GM12891 (cell line): ENCODE data around the gene ISG15.

Experiments used
- PAX5 ChIP-seq: IDR thresholded peaks from 2 replicates; pipeline ENCODE4 v1.6.1; 2011; ENCODE audit warnings: low read length, moderate library complexity, mild to moderate bottlenecking; ENCODE audit not compliant: insufficient read depth, severe bottlenecking
- POLR2A ChIP-seq: IDR thresholded peaks from 2 replicates; pipeline ENCODE4 v1.6.1; 2011; ENCODE audit warnings: low read depth, low read length, control low read depth
- POLR2AphosphoS5 ChIP-seq: IDR thresholded peaks from 2 replicates; pipeline ENCODE4 v1.6.1; 2011; ENCODE audit warnings: low read depth, low read length, control low read depth
- POU2F2 ChIP-seq: IDR thresholded peaks from 2 replicates; pipeline ENCODE4 v1.6.1; 2011; ENCODE audit warnings: low read depth, mild to moderate bottlenecking, control low read depth, low read length, moderate library complexity
- SPI1 ChIP-seq: IDR thresholded peaks from 2 replicates; pipeline ENCODE4 v1.6.1; 2011; ENCODE audit warnings: low read depth, low read length, control low read depth
- TAF1 ChIP-seq: IDR thresholded peaks from 2 replicates; pipeline ENCODE4 v1.6.1; 2011; ENCODE audit warnings: low read depth, low read length, control low read depth

DNA sequence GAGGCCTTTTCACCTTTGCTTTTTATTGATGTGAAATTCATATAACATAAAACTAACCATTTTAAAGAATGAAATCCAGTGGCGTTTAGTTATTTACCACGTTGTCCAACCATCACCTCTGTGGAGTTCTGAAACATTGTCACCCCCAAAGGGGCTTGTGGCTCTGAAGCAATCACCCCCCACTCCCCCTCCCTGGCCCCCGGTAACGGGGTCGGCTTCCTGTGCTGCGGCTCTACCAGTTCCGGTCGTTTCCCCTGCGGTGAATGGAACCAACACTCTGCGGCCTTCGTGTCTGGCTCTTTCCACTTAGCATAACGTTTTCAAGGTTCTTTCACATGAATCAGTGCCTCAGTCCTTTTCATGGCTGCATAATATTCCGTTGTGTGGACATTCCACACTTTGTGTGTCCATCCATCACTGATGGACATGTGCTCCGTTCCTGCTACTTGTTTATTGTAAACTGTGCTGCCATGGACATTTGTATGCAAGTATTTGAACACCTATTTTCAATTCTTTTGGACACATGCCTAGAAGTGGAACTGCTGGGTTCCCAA lies 1.8 kb upstream of the ISG15 start:
- TF ChIP-seq POLR2A (no peak), POLR2AphosphoS5 (no peak), TAF1 (no peak), POU2F2 (no peak), SPI1 (no peak), PAX5 (no peak)
